Vagina (tissue), 2 donors: ENCODE measurements around the gene KCNMB3.

Source experiments
- CTCF ChIP-seq, 3 experiments: fragments of 450-650 bp in 2 of 3; fragments of 200-600 bp in 1 of 3; sonication (generic) in 1 of 3; IDR thresholded peaks; one replicate each; pipeline ENCODE4 v1.5.1; 2017 to 2019; ENCODE audit warnings: antibody characterized with exemption in 3 of 3, mild to moderate bottlenecking in 2 of 3, moderate library complexity in 2 of 3
- POLR2A ChIP-seq, 2 donors: fragments of 450-650 bp; IDR thresholded peaks; one replicate each; pipeline ENCODE4 v1.6.1; 2017; ENCODE audit warnings: antibody characterized with exemption in 2 of 2, mild to moderate bottlenecking in 2 of 2, moderate library complexity in 2 of 2
- POLR2AphosphoS5 ChIP-seq, 2 donors: sonication (generic); formaldehyde crosslinking; IDR thresholded peaks; one replicate each; pipeline ENCODE4 v1.9.0; 2017; ENCODE audit warnings: antibody characterized with exemption in 2 of 2, mild to moderate bottlenecking in 2 of 2, low read depth in 1 of 2; ENCODE audit not compliant: insufficient read depth in 1 of 2

DNA sequence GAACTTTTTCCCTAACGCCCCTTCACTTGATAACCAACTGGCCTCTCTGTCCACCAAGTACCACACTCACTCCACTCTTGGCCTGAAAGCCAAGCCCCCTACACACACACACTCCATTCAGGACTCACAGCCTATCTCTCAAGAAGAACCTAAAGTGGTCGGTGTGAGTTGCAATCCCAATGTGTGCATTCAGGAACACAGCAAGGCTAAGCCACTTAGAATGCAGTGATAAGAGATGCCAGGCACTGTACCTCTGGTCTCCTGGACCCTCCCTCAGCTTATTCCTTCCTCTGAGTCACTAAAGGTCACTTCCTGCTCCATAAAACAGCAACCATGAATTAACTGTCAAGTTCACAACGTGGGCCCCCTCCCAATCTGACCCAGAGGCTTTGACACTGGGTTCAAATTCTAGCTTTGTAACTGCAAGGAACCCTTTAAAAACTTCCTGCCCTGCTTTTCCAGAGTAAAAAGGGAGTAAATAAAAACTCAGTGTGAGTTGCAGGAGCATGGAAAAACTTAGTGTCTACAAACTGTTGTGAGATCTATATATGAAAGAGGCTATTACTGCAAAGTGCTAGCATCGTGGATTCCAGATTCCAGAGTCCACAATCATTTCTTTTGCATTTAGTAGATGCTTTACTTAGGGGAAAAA is 17.6 kb upstream of the KCNMB3 start:
- TF ChIP-seq CTCF (IDR thresholded peaks at IDR 0.05) = no peak
- TF ChIP-seq POLR2AphosphoS5 (IDR thresholded peaks at IDR 0.05; ENCODE audit: insufficient read depth in 1 of 2, low read depth in 1 of 2) = no peak
- TF ChIP-seq POLR2A (IDR thresholded peaks at IDR 0.05) = no peak
